Measurements from ENCODE around the gene SIX6. TPM values are rescaled to one million over a fixed set of nuclear protein-coding genes. Genes with fewer than 3 reads are reported as not detected.

SIX6 gene
- total RNA-seq, 1 donor from 2014 or later: not detected

- Histone ChIP-seq H4K20me1 (ENCODE audit: insufficient read depth, low read length) (no peaks in the 10 kb centered on the region), H3K4me2 (ENCODE audit: low read length) (no peak overlapping the region), H3K4me3 (ENCODE audit: insufficient read depth, low read depth, low read length) (no peak overlapping the region), H3K9ac (ENCODE audit: low read length) (no peak overlapping the region), H3K27me3 (ENCODE audit: insufficient read depth, low read length) (peaks cover 42% of the 10 kb centered on the region), H3K9me3 (ENCODE audit: insufficient read depth, low read depth, low read length) (no peaks in the 10 kb centered on the region), H2AFZ (ENCODE audit: low read depth, low read length) (no peak overlapping the region), H3K4me1 (ENCODE audit: insufficient read depth, low read length) (no peaks in the 10 kb centered on the region), H3K79me2 (ENCODE audit: insufficient read depth, low read length) (no peaks in the 10 kb centered on the region), H3K27ac (ENCODE audit: low read depth, low read length) (no peak overlapping the region), H3K36me3 (ENCODE audit: insufficient read depth, low read length) (no peaks in the 10 kb centered on the region)
- TF ChIP-seq CTCF (IDR thresholded peaks at IDR 0.05; ENCODE audit: insufficient read depth, low read depth, low read length): no peak
- DNase-seq (ENCODE audit: low read depth) (no peak), FAIRE-seq (no peak)
- Mint-ChIP-seq H3K9me3 (ENCODE audit: unreplicated experiment) (no peaks in the 10 kb centered on the region), H3K27ac (ENCODE audit: unreplicated experiment) (no peak overlapping the region), H3K4me3 (ENCODE audit: unreplicated experiment) (no peak overlapping the region), H3K36me3 (ENCODE audit: low read depth, unreplicated experiment) (no peaks in the 10 kb centered on the region), H3K27me3 (ENCODE audit: low read depth, unreplicated experiment) (peaks cover 53% of the 10 kb centered on the region), H3K4me1 (ENCODE audit: low read depth, unreplicated experiment) (no peaks in the 10 kb centered on the region)
Measured at GRCh38 chr14:60502541-60502940, 6.4 kb upstream of the SIX6 start.

- no peaks in the 10 kb centered on the region for H3K9me3 ChIP-seq (ENCODE audit: insufficient read depth, low read depth, low read length)
- H2AFZ ChIP-seq (ENCODE audit: low read depth, low read length): no peak overlapping the region
- no peaks in the 10 kb centered on the region for H3K36me3 ChIP-seq (ENCODE audit: insufficient read depth, low read length)
- DNase-seq (ENCODE audit: low read depth): no peak
- H3K4me3 ChIP-seq (ENCODE audit: insufficient read depth, low read depth, low read length): no peak overlapping the region
- Mint-ChIP-seq H3K27me3 (ENCODE audit: low read depth, unreplicated experiment) (peaks cover 76% of the 10 kb centered on the region), H3K27ac (ENCODE audit: unreplicated experiment) (no peak overlapping the region), H3K4me1 (ENCODE audit: low read depth, unreplicated experiment) (peaks cover 2% of the 10 kb centered on the region), H3K36me3 (ENCODE audit: low read depth, unreplicated experiment) (no peaks in the 10 kb centered on the region), H3K4me3 (ENCODE audit: unreplicated experiment) (no peak overlapping the region), H3K9me3 (ENCODE audit: unreplicated experiment) (no peaks in the 10 kb centered on the region)
- H3K4me2 ChIP-seq (ENCODE audit: low read length): no peak overlapping the region
- no peaks in the 10 kb centered on the region for H3K4me1 ChIP-seq (ENCODE audit: insufficient read depth, low read length)
- H3K27me3 ChIP-seq (ENCODE audit: insufficient read depth, low read length): peaks cover 69% of the 10 kb centered on the region
- no peak overlapping the region for H3K9ac ChIP-seq (ENCODE audit: low read length)
- H3K79me2 ChIP-seq (ENCODE audit: insufficient read depth, low read length): no peaks in the 10 kb centered on the region
- FAIRE-seq: no peak
- TF ChIP-seq CTCF (IDR thresholded peaks at IDR 0.05; ENCODE audit: insufficient read depth, low read depth, low read length): no peak
- TF ChIP-seq EZH2 (IDR thresholded peaks at IDR 0.05; ENCODE audit: insufficient read depth, low read length): no peak
- no peaks in the 10 kb centered on the region for H4K20me1 ChIP-seq (ENCODE audit: insufficient read depth, low read length)
- H3K27ac ChIP-seq (ENCODE audit: low read depth, low read length): no peak overlapping the region
Measured at GRCh38 chr14:60505448-60505847, 3.5 kb upstream of the SIX6 start.

- no peaks in the 10 kb centered on the region for H3K4me1 ChIP-seq (ENCODE audit: insufficient read depth, low read length)
- no peak overlapping the region for H3K27ac Mint-ChIP-seq (ENCODE audit: unreplicated experiment)
- no peaks in the 10 kb centered on the region for H3K9me3 Mint-ChIP-seq (ENCODE audit: unreplicated experiment)
- no peak overlapping the region for H3K9ac ChIP-seq (ENCODE audit: low read length)
- no peak overlapping the region for H3K27ac ChIP-seq (ENCODE audit: low read depth, low read length)
- H3K4me2 ChIP-seq (ENCODE audit: low read length): no peak overlapping the region
- H3K79me2 ChIP-seq (ENCODE audit: insufficient read depth, low read length): no peaks in the 10 kb centered on the region
- no peaks in the 10 kb centered on the region for H4K20me1 ChIP-seq (ENCODE audit: insufficient read depth, low read length)
- TF ChIP-seq CTCF (IDR thresholded peaks at IDR 0.05; ENCODE audit: insufficient read depth, low read depth, low read length) (no peak), EZH2 (IDR thresholded peaks at IDR 0.05; ENCODE audit: insufficient read depth, low read length) (no peak)
- peaks cover 76% of the 10 kb centered on the region for H3K27me3 Mint-ChIP-seq (ENCODE audit: low read depth, unreplicated experiment)
- DNase-seq (ENCODE audit: low read depth) (no peak), FAIRE-seq (no peak)
- H3K4me1 Mint-ChIP-seq (ENCODE audit: low read depth, unreplicated experiment): peaks cover 2% of the 10 kb centered on the region
- H3K4me3 Mint-ChIP-seq (ENCODE audit: unreplicated experiment): no peak overlapping the region
- no peaks in the 10 kb centered on the region for H3K36me3 ChIP-seq (ENCODE audit: insufficient read depth, low read length)
- H2AFZ ChIP-seq (ENCODE audit: low read depth, low read length): no peak overlapping the region
- no peaks in the 10 kb centered on the region for H3K9me3 ChIP-seq (ENCODE audit: insufficient read depth, low read depth, low read length)
- H3K27me3 ChIP-seq (ENCODE audit: insufficient read depth, low read length): peaks cover 73% of the 10 kb centered on the region
- H3K4me3 ChIP-seq (ENCODE audit: insufficient read depth, low read depth, low read length): no peak overlapping the region
- no peaks in the 10 kb centered on the region for H3K36me3 Mint-ChIP-seq (ENCODE audit: low read depth, unreplicated experiment)
Measured at GRCh38 chr14:60506010-60506409, 2.9 kb upstream of the SIX6 start.

All from astrocyte (in vitro differentiated cells and primary cell).